NCI-H2171 treated with DMSO at 0.1 percent for 48 hours (cell line): ENCODE results near the gene DUSP7.

Experiments
- DNase-seq: peaks from one replicate; lab custom pipeline; 2025; lab: John Stamatoyannopoulos, UW

The DUSP7 gene

DNA sequence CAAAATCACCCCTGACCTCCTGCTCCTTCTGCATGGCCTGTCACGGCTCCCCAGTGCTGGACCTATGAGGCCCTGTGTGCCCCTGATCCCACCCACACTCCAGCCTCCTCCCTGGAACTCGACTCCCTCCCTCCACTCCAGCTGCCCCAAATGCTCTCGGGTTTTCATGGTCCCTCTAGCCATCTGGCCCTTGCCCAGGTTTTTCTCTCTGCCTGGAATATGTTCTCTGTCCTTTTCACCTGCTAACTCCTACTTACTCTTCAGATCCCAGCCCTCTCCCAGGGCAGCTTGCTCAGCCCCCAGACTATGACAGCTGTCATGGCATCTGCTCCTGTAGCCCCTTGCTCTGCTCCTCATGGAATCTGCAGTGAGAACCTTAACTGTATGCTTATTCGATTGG lies 30.3 kb downstream of the DUSP7 start:
- DNase-seq: peak; percentile 89

DNA sequence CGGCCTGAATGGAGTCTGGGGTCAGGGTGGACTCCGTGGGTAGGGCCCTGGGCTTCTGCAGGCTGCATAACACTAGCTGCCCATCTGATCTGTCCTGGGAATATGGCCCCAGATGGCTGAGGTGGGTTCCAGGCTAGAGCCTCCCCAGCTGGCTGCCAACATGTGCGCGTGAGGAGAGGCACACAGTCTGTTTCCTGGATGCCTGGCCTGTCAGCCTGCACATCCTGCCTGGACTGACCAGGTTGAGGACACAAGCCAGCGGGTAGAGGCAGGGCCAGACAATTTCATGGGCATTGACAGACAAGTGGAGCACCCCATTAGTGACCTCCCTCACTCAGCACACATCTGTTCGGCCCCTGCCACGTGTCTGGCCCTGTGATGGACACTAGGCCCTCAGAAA lies 30.9 kb downstream of the DUSP7 start:
- DNase-seq: peak; percentile 16

DNA sequence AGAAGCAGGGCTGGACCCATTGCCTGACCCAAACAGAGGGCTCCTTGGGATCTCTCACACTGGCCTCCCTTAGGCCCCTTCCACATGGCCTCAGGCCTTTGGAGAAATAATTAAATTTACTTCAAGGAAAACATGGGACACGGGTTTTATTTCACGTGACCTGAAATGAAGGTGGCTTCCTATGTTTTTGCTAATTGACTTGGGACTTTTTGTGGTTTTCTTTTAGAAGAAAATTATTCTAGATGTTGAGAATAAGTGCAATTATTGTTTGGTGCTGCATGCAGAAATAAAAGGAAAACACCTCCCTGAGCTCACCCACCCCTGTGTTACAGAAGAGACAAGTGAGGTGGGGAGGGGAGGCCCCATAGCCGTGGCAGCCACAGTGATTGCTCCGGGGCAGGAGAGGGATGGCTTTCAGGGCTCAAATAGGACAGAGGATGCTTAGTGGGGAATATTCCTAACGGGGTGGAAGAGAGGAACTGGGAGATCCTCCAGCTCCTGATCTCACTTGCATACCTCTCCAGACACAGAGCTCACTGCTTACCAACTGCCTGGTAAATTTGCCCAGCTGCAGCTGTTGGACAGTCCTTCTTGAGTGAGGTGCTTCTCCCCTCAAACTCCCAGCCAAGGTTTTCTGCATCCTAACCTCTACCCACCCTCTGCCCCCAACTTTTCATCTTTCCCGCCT lies 31.5 kb downstream of the DUSP7 start:
- DNase-seq: no peak

DNA sequence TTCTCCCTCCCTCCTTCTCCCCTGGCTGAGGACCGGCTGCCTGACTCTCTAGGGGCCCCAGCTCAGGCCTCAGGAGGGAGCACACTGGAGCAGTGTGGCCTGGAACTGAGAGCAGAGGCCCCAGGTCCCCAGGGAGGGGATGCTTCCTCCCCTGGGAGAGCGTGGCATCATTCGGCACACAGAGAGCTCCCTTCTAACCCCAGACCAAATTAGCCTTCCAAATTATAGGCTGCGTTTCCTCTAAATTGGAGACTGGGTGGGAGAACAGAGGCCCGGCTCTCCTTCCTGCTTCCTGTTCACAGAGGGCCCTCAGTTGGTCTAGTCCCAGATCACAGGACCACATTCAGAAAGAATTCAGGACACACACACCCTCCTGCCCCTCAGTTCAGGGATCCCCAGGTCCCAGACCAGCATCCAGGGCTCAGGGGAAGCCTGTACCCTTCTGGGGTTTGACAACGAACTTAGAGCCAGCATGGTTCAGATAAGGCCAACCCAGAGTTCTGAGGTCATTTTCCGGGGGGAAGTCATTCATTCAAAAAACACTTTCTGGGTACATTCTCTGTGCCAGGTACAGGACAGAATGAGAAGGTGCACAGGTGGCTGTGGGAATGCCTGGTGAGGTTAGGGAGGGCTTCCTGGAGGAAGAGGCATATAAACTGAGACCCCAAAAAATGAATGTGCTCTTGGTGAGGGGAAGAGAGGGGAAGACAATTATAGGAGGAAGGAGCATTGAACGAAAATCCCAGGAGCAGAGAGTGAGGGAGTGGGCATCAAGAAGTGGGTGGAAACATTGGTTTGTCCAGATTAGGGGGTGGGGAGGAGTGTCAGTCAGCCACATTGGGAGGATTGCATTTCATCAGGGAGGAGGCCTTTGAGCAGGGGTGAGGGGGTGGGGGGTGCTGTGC lies 32.3 kb downstream of the DUSP7 start:
- DNase-seq: no peak

DNA sequence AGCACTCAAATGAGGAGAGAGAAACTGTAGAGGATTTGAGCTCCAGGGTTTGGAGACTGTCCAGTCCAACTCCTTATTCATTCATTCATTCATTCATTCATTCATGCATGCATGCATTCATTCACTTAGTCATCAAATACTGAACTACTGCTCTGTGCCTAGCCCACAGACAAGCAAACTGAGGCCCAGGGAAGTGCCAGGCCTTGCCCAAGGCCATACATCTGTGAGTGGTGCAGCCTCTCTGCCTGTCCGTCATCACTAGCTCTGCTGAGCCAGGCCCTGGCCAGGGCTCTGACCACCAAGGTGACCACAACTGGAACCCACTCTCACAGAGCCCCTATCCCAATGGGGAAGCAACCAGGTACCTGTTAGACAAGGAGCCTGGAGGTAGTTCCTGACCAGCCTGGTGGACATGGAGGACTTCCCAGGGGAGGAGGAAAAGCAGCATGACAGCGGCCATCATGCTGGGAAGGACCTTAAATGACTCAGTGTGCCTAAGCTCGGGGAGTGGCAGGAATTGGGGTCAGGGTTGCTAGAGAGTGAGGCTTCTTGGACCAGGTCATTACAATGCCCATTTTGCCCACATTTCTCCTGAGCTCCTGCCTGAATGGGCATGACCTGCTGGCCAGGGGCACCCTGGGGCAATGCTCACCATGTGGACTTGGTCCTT lies 33.1 kb downstream of the DUSP7 start:
- DNase-seq: no peak

DNA sequence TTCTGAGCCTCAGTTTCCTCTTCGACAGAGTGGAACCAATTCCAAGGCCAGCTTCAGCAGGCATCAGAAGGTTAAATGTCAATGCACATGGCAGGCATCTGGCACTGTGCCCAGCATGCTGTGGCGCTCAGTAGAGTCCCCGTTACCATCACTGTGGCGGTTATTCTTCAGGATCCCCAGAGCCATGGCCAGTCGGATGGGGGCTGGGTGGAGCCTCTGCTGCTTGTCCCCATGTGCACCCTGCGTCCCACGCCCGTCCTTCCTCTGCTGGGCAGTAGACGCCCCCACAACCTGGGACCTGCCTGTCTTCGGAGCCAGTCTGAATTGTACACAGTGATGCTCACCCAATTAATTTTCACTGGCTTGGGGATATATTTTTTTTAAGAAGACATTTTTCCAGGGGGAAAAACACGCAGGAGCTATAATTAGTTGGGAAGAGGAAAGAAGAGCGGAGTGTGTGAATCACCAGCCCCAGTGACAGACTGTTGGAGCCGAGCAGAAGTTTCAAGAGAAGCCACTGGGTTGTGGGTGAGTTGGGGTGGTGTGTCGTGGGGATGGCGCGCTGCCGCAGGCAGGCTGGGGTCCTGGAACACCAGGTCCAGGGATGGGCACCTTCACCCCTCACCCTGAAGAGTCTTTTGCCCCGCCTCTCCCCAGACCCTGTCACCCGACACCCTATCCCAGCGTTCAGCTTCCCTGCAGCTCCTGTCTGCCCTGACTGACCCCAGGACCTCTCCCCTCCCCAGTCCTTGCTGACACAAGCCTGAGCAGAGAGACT lies 33.9 kb downstream of the DUSP7 start:
- DNase-seq: peak; percentile 39

DNA sequence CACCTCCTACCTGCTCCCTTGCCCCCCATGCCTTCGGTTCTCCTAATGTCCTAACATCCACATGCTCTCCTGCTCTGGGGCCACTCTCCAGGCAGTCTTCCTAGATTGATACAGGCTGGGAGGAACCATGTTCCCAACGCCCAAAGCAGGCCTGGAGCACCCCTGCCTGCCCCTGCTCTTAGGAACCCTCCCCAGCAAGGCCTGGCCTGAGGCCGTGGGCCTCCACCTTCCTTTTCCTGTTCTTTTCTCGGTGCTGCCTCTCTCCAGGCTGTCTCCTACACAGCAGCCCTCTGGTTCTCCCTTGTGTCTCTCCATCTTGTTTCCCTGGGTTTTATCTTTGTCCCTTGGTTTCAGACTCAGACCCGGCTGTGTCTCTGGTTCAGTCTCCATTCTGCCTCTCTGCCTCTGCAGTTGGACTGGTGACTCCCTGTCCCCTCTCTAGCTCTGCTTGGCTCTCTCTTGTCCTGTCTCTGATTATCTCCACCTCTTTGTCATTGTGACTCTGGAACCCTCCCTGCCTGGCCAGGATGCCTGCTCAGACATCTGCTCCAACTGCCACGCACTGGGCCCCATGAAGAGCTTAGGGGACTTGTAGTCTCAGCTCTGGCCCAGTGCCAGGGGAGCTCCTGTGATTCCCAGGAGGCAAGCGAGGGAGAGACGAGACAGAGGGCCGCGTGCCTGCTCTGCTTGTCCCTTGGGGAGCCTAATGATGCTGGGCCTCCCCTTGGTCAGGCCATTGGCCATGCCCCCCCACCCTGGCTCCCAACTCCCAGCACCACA lies 34.7 kb downstream of the DUSP7 start:
- peak; percentile 81 for DNase-seq

DNA sequence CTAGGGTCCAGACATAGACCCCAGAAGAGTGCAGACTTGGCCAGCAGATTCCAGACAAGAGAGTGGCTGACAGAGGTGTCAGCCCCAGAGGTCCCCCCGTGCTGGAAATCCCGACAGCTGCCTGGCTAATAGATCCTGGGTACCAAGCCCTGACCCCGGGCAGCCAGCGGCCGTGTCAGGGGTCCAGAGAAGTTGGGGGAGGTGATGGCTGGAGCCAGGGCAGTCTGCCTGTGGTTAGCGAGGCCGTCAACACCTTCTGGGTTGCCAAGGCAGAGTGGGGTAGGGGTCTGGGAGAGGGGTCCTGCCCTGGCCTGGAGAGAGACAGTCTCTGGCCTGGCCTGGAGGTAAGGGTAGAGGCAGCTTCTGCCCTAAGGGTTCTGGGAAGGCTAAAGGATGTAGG lies 35.6 kb downstream of the DUSP7 start:
- DNase-seq: no peak

DNA sequence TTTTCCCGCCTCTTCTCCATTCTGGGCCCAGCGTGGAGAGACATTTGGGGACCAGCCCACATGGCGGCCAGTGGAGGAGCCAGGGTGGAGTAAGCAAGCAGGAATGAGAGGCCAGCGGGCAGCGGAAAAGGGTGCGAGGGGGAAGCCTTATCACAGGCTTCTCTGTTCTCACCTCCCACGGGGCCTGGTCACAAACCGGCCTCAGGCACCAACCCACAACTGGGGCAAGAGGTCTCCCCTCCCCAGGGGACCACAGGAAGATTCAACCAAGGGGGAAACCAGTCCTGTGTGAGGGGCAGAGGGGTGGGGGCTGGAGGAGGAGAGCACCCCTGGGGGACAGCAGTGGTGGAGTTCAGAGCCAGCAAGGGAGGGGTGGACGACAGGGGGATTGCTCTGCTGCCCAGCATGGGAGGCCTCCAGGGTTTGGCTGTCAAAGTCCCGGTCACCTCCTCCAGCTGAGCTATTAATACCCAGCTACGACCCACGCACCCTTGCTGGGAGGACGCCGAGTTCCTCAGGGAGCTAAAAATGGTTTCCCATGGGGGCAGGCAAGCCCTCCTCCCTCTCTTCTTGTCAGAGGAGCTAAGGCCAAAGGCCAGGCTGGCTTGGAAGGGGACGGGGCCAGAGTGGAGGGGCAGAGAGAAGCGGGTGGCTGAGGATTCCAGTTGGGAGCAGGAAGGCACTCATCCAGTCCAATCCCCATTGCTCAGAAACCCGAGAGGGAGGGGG lies 36.9 kb downstream of the DUSP7 start:
- DNase-seq: no peak

DNA sequence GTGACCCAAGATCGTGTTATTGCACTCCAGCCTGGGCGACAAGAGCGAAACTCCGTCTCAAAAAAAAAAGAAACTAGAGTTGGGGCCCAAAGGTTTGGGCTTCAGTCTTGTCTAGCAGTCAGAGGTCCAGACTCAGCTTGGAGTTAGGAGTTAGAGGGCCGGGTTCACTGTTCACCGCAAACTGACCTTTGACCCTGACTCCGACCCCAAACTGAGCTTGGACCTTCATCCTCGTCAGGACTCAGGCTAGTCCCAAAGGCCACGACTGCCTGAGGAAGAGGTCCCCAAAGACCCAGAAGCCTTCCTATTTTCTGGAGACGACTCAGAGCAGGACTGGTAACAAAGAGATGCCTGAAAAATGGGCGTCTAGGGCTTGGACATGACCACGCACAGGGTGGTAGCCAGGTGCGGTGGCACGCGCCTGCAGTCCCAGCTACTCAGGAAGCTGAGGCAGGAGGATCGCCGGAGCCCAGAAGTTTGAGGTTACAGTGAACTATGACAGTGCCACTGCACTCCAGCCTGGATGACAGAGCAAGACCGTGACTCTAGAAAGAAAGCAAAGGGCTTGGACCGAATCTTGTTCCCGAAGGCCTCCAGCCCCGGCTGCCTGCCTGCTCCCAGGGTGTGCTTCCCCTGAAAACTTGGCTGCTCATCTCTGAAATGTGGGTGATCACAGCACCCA lies 37.9 kb downstream of the DUSP7 start:
- no peak for DNase-seq

DNA sequence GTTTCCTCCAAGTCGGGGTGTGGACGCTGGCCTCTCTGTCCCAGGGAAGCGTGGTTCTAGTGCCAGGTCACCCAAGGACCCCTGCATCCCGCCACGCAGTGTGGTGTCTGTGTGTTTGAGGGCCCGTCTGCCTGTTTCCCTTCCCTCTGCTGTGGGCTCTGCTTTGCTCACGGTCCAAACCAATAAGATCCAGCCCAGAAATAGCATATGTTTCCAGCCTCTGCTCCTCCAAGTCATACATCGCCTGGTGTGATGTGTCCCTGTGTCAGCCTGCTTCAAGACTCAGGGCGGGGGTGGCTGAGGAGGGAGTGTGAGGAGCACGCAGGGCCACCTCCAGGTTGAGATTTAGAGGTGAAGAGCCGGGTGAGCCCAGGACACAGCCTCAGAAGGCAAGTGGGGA lies 38.8 kb downstream of the DUSP7 start:
- DNase-seq: no peak

DNA sequence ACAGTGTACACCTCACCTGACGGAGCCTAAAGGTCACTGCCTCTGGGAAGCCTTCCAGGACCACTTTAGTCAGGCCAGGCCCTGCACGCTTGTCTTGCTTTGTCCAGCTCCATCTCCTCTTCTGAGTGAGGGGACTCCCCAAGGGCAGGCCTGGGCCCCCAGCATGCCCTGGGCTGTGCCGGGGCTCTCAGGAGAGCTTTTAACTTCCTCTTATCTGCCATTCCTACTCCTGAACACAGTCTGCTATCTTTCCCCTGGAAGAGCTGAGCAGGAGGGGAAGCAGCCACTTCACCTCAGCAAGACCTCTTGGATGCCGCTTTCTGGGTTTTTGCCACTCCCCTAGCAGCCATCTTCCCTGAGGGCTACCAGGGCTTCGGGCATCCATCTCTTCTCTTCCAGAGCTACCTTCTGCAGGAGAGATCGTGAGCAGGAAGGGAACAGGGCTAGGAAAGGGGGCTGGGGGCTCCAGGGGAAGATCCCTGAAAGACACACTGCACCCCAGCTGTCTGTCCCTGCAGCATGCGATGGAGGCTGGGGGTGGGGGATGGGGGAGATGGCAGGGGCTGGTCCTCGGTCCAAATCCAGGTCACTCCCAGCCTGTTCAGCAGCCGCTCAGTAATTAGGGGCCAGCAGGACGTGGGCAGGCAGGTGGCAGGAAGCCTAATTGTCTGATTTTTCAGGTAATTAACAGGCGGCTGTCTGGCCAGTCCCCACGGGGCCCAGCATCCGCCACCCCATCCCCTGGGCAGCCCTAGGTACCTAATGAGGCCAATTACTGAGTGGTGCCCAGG lies 40.7 kb downstream of the DUSP7 start:
- no peak for DNase-seq

DNA sequence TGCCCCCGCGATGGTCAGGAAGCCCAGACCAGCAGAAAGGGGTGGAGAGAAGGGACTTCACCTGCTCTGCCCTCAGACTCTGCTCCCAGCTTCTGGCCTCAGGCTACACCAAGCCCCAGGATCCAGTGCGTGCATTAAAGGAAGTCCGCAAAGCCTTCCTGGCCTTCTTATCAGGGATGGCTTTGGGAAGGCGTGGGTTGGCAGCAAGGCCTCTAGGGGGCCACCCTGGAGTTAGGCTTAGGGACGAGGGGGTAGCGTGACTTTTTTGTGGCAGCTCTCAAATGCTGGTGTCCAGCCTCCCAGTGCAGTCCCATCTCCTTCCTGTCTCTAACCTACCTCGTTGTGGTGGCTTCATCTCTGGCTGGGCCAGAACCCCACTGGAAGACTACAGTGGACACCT lies 41.8 kb downstream of the DUSP7 start:
- no peak for DNase-seq

DNA sequence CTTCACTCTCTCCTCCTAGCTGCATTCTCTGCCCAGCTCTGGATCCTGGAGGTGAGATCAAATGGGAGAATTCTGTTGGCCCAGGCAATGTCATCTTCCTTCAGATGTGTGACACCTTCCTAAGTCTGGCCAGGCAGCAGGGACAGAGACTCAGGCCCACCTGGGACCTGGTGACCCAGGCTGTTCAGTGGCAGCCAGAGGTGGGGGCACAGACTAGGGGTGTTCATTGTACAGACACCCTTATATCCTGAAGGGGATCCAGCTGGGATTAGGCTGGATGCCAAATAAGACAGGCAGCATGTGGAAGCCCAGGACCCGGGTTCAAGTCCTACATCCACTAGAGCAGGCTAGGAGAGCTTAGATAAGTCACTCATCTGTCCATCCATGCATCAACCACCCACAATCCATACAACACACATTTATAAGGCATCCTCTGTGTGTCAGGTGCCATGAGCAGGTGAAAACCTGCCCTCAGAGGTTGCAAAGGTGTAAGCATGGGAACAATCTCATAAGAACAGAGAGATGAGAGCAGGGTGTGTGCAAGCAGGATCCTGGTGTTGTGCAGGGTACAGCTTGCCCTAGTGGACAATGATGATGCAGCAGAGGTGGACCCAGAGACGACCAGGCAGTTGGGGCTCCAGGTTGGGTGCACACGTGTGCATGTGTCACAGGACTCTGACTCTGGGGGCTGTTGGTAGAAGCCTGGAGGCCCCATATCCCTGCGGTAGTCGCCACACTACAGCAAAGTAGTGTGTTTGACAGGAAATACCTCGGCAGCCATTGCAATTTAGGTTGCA lies 42.4 kb downstream of the DUSP7 start:
- no peak for DNase-seq

DNA sequence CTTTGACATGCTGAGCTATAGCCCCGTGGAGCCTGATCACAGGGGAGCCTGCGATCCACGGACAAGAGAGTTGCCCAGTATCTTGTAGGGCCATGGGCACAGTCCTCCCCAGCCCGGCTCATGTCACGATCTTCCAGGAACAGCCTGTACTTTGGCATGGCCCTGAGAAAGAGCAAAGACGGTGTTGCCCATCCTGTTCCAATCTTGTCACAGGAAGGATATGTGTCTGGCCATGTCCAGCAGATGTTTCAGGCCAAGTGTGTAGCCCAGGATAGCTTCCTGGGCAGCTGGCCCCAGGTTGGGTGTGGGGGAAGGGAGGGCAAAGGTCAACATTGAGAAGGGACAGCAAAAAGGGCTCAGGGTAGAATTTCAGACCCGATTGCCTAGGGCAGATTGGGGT lies 43.7 kb downstream of the DUSP7 start:
- no peak for DNase-seq

DNA sequence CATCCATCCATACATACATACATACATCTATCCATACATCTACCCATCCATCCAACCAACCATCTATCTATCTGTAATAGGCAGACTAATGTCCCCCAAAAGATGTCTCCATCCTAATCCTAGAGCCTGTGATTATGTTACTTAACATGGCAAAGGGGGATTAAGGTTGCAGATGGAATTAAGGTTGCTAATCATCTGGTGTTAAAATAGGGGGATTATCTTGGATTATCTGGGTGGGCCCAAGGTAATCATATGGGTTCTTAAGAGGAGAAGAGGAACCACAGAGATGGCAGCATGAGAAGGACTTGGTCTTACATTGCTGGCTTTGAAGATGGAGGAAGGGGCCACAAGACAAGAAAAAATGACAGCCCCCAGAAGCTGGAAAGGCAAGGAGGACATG lies 45.9 kb downstream of the DUSP7 start:
- DNase-seq: no peak

DNA sequence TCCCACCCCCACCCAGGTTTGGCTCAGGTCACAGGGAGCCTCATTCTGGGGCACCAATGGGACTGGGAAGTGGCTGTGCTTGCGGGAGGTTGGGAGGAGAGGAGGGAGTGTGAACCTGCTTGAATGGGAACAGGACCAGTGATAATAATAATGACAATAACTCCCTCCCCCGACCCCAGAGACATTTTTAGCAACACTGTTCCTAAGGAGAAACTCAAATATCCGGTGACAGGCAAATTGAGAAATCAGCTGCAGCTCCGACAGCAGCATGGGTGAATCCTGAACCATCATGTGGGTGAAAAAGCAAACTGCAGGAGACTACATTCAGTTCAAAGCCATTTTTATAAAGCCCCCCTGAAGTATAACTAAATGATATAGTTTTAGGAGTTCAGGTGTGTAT lies 49.1 kb downstream of the DUSP7 start:
- no peak for DNase-seq

DNA sequence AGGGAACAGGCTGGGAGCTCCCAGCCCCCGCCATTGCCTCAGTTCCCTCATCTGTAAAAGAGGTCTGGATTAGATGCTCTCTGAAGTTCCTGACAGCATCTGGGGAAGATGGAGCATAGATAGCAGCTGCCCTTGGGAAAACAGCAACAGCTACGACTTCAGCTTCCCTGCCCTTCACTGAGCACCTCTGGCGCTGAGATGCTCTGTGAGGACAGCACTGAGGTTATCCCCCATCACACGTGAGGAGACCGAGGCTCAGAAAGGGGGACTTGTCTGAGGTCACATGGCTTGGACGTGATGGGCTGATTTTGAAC lies 49.6 kb downstream of the DUSP7 start:
- no peak for DNase-seq
